Stimulated activated CD4-positive, alpha-beta T cell treated with anti-CD3 and anti-CD28 coated beads, Interleukin-12 subunit alpha, Interleukin-12 subunit beta, amount 100 ng/mL, for 48 hours (primary cell): ENCODE data around the gene YAE1.

ENCODE experiments used
- DNase-seq, 3 donors: peaks; one replicate each; pipeline ENCODE4 v3.0.0-alpha.2; 2020; ENCODE audit warnings: low read depth in 2 of 3, low spot score in 1 of 3

Gene YAE1

GRCh38 chr7:39606941-39607340, 40.7 kb downstream of the YAE1 start:
- DNase-seq, result no peak

GRCh38 chr7:39607865-39608264, 41.7 kb downstream of the YAE1 start:
- DNase-seq, result no peak

GRCh38 chr7:39608278-39608677, 42.1 kb downstream of the YAE1 start:
- DNase-seq, result no peak

GRCh38 chr7:39609113-39609934, 43.1 kb downstream of the YAE1 start:
- no peak for DNase-seq

- no peak for DNase-seq
Observed at GRCh38 chr7:39609935-39610263, 43.7 kb downstream of the YAE1 start.

GRCh38 chr7:39613577-39613976, 47.4 kb downstream of the YAE1 start:
- no peak for DNase-seq

GRCh38 chr7:39614299-39614698, 48.1 kb downstream of the YAE1 start:
- no peak for DNase-seq

GRCh38 chr7:39615350-39615975, 49.3 kb downstream of the YAE1 start:
- DNase-seq, result no peak

- no peak for DNase-seq
Observed at GRCh38 chr7:39616138-39616537, 49.9 kb downstream of the YAE1 start.

GRCh38 chr7:39617005-39617404, 50.8 kb downstream of the YAE1 start:
- no peak for DNase-seq

GRCh38 chr7:39618868-39619267, 52.7 kb downstream of the YAE1 start:
- no peak for DNase-seq

- DNase-seq, result no peak
Observed at GRCh38 chr7:39620486-39620885, 54.3 kb downstream of the YAE1 start.

- DNase-seq, result no peak
Observed at GRCh38 chr7:39621261-39621660, 55.1 kb downstream of the YAE1 start.

- DNase-seq, result no peak
Observed at GRCh38 chr7:39621784-39622411, 55.7 kb downstream of the YAE1 start.
